ENCODE results near the gene SRBD1.

The SRBD1 gene

DNA sequence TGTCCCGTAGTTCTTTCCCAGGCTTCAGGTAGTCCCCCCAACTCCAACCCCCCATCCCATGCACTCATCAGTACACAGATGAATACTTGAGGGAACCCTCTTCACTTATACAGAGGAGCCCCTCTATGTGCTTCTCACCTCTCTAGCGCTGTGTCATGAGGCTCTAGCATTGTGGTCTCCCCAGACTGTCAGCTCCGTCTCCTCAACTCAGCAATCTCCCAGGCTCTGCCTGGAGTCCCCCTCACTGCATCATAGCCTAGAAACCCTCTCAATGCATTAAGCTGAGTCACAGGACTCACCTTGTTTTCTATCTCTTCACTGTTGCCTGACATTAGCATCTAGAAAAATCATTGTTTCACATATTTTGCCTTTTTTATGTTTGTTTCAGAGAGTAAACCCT is 20.3 kb upstream of the SRBD1 start:
- DNase-seq: no peak

DNA sequence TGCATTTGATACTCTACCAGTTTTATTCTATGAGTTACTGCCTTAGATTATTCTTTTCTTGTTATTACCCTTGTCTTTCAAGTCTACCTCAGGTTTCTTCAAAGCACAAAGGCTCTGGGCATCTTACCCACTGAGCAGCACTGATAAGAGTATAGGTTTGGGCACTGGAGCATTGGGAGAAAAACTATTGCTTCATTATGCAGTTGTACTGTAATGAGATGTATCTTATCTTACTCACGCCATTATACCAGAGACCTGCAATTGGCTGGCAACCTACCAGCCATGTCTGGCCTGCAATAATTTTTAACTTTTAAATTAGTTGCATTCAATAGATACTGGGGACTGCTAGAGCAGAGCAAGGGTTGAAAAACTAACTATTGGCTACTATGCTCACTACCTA is 18.9 kb upstream of the SRBD1 start:
- no peak for DNase-seq

DNA sequence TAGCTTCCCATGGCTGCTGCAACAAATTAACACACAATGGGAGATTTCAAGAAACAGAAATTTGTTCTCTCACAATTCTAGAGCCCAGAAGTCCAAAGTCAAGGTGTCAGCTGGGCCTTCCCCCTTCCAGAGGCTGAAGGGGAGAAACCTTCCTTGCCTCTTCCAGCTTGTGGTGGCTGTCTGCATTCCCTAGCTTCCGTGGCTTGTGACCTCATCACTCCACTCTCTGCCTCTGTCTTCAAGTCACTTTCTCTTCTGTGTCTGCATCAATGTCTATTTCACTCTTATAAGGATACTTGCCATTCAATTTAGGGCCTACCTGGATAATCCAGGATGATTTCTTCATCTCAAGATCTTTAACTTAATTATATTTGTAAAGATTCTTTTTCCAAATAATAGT is 16.8 kb upstream of the SRBD1 start:
- DNase-seq: no peak

DNA sequence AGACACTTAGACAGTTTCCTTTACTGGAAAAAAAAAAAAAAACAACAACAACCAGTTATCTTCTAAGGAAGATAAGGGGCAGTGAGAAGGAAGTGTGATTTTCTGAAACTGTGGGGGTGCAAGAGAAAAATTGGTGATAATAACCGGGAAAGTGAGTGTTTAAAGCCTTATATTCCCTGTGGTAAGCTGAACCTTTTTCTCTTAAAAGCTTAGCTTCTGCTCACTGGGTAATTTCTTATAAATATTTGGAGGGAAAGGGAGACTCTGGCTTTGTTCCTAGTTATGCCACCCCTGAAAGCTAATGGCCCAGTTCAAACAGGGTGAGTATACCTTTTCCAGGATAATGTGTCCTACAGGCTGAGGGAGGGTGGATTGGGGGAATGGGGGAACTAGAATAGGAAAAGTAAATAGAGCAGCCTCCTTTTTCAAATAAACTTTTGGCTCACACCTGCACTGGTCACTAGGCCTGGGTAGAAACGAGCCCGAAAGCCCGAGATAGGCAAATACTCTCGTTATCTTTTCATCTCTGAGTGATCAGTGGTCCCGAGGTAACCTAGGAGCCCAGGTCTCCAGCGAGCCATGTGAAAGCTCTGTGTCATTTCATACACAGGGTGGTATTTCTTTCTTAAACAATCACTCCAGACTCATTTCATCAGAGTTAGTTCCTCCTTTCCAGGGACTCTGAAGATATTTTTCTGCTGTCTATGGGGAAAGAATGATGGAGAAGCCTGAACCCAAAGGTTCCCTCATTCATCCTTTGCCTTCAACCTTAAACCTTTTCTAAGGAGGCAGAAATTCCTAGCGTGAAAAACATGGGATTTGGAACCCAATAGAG is 15.5 kb upstream of the SRBD1 start:
- no peak for DNase-seq

DNA sequence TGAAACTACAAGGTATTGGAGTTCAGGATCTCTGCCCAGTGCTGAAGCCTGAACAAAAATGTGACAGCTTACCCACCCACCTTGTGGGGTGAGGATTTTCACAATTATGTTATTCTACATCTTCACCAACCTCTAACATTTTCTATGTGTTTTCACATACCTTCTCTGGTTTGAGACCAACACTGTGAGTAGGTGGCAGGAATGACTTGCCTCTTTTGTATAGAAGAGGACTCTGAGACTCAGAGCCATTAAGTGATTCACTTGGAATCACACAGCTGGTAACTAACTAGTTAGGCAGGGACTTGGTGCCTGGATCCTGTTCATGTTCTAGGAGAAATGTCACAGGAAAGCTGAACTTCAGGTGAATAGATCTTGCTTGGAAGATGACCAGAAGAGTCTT is 14.8 kb upstream of the SRBD1 start:
- DNase-seq: no peak

DNA sequence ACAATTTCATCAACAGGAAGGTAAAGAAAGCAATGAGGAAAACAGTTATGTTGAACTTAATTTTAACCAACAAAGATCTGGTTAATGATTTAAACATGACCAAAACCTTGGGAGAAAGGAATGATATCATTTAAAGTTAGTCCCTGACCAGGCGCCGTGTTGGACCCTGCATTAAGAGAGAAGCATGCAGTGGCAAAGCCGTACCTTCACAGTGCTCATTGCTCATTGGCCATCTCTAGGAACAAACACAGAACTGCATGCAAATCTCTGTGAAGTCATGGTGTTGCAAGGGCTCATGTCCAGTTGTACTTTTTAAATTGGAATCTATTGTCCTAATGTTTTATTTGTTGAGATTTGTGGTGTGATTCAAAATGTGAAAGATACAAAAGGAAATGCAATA is 12.0 kb upstream of the SRBD1 start:
- DNase-seq: no peak

DNA sequence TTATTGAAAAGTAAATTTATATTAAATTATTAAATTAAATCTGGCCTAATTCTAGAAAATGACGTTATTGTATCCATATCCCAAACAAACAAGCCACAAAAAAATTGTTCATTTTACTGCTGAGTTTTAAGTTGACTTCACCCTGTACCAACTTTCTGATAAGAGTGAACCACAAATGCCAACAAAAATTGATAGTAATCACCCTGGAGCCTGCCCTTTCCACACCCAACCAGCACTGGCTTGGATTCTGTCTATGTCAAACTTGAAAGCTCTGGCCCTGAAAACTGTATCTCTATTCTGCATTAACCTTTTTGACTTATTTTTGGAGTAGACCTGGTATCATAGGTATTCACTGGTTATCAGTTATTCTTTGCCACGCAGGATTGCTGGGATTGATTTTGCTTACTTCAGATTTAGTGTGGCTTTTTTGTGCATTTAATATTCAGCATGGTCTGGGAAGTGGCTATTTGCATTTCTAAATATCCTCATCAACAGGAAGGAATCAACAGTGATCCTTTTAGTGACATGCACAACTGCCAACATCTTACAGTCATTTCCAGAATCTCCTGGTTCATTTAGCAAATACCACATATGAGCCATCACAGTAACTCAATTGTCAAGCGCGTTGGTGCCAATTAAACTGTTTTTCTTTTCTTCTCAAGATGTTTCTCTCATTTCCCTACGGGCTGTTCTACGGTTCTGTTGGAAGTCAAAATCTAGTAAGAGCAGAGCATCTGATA is 11.4 kb upstream of the SRBD1 start:
- no peak for DNase-seq

DNA sequence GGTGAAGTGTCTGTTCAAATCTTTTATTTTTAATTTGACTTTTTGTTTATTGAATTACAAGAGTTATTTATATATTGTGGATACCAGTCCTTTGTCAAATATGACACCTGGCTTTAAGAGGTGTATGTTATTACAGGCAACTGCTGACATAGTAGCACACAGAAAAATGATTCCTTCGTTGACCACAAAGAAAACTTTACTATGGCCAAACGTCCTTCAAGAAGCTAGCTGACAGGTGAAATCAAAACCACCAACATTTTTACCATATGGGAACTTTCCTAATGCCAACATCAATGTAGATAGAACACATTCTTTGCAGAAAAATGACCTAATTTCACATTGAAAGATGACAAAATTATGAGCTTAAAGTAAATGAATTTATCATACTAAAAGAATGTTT is 6.4 kb upstream of the SRBD1 start:
- no peak for DNase-seq

DNA sequence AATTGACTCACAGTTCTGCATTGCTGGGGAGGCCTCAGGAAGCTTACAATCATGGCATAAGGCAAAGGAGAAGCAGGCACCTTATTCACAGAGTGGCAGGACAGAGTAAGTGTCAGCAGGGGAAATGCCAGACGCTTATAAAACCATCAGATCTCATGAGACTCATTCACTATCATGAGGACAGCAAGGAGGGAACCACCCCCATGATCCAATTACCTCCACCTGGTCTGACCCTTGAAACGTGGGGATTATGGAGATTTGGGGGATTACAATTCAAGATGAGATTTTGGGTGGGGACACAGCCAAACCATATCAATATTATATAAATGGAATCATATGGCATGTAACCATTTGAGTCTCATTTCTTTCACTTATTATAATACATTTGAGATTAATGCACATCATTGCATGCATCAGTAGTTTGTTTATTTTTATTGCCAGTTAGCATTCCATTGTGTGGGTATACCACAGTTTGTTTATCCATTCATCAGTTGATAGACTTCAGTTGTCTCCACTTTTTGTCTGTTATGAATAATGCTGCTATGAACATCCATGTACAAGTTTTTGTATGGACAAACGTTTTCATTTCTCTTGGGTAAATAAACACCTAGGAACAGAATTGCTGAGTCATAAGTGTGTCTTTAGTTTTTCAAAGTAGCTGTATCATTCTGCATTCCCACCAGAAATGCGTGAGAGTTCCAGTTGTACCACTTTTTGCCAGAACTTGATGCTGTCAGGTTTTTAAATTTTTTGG is 5.8 kb upstream of the SRBD1 start:
- no peak for DNase-seq

DNA sequence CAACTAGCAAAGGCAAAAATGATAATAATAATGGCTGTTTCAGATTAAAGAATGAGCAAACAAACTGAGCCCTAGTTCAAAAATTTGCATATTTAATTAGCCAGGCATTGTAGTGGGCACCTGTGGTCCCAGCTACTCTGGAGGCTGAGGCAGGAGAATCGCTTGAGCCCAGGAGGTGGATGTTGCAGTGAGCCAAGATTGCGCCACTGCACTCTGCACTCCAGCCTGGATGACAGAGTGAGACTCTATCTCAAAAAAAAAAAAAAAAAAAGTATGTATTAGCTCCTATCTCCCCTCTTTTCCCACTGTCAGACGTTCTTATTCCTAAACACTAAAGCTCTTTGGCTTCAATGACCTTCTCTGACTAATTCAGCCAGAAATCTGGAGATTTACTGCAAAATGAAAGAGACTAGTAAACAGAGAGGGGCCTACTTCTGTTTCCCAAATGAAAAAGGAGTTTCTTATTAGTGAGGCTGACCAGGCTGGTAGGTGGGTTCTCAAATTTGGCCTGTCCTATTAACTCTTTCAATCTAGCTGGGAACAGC is 3.9 kb upstream of the SRBD1 start:
- no peak for DNase-seq

DNA sequence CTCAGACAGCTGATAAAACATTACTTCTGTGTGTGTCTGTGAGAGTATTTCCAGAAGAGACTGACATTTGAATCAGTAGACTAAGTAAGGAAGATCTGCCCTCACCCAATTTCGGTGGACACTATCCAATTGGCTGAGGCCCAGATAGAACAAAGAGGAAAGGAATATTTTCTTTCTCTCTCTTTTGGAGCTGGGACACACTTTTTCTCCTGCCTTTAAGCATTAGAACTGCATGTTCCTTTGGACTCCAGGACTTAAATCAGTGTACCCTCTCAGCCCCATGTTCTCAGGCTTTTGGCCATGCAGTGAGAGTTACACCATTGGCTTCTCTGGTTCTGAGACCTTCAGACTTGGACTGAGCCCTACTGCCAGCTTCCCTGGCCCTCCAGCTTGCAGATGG is 3.3 kb upstream of the SRBD1 start:
- no peak for DNase-seq

DNA sequence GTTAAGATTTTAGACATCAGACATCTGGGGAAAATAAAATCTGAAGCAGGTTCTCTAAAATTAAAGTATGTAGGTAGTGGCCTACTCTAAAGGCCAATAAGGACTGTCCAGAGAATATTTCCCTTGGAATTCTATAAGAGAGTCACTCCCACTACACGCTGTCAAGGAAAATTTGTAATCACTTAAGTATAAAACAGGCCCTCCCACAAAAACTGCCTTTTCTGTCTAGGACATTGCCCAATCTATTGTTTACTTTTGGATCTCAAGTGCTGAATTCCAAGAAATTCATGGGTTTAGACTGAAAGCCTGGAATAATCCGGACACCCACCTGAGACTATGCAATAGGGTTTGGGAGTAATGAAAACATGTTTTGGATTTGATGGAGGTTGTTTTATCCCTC is 1.7 kb upstream of the SRBD1 start:
- no peak for DNase-seq

DNA sequence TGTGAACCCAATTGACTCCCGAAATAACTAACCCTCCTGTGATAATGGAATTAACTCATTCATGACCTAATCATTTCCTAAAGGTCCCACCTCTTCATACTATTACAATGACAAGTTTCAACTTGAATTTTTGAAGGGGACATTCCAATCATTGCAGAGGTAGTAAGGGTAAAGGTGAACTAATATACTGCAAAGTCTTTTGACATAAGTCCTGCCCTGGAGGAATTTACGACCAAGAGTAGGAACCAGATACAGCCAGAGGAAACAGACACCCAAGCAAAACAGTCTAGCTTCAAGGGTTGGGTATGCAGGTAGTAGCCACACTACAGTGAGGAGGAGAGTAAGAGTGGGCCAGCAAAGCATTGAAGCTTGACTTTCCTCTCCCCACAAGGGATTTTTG is 1.2 kb upstream of the SRBD1 start:
- no peak for DNase-seq

DNA sequence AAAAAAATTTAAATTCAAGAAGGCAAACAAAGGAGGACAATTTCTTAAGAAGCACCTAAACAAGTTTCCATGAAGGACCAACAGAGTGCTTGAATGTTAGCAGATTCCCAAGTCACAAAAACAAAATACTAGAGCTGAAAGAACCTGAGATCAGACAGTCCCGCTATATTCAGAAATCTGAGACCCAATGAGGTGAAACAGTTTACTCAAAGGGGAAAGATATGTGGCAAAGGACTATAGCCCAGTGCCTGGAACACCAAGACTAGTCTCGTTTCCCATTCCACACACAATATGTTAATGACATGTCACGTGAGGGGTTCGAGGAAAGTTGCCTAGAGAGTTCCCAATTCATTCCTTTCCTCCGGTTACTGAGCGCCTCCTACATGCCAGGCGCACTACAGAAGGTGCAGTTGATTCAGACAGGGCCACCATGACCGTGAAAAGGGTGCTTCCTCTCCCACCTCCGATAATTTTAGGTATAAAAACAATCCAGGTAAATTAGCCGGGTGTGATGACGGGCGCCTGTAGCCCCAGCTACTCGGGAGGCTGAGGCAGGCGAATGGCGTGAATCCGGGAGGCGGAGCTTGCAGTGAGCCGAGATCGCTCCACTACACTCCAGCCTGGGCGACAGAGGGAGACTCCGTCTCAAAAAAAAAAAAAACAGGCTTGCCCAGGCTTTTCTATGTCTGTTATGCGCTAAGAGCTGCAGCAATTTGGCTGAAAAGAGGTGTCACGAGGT is 617 bp downstream of the SRBD1 start:
- DNase-seq: peak; percentile 80

DNA sequence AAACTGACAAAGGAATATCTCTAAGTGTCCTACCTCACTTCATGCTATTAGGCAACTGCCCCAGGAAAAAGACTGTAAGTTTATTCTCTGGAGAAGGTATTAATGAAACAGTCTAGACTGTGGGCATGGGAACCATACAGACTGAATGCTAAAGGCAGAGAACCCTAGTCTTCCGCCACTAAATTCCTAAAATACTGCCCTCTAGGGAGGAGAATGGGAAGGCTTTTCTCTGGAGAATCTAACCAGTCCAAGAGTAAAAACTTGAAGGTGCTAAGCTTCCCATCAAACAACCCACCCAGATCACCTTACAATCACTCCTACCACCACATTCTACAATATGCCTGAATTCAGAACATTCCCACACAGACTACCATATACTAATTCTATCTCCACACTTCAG is 3.4 kb downstream of the SRBD1 start:
- peak; percentile 14 for DNase-seq

DNA sequence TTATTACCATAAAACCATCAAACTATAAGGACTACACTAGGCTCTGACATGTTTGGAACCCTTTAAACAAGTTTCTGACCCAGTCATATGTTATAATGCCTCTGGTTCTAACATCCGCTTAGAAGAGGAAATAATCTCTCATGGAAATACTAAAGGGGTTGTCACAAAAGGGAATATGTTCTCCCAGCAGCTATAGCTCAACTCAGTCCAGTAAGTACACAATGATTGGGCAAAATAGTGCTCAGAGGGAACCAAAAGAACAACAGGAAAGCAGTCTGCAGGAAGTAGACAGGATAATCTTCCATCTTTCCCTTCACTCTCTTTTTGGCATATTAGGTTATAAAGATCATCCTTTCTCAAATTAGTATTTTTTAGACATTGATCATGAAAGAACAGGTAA is 4.3 kb downstream of the SRBD1 start:
- no peak for DNase-seq

DNA sequence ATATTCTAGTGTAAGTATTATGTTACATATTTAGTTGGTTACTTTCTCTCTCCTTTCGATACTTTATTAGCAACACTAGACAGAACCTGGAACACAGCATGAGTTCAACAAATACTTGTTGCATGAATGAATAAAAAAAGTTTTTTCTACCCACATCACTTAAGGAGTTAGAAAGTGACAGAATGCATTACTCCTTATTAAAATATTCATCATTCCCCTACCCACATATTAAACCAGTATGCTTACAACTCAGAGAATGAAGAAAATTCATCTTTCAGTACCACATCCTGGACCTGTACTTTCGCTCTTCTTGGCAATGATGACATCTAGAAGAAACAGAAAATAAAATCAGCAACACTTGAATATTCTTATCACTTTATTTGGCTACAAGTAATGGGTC is 6.0 kb downstream of the SRBD1 start:
- no peak for DNase-seq

DNA sequence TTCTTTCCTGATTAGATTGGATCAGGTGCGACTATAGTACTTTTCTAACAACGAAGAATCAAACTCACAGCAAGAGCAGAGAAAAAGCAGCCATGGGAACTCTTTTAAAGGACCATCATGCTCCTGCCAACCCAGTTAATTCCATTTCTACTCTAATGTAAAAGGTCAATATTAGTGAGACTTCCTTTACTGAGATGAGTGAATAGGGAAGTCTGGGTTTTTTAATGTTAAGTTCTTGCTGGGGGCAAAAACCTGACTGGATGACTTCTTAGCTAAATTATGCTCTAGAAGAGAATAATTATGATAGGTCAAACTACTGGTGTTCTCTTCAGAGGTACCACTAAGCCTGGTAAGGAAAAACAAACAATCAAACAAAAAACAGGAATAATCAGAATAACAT is 8.4 kb downstream of the SRBD1 start:
- DNase-seq: no peak

DNA sequence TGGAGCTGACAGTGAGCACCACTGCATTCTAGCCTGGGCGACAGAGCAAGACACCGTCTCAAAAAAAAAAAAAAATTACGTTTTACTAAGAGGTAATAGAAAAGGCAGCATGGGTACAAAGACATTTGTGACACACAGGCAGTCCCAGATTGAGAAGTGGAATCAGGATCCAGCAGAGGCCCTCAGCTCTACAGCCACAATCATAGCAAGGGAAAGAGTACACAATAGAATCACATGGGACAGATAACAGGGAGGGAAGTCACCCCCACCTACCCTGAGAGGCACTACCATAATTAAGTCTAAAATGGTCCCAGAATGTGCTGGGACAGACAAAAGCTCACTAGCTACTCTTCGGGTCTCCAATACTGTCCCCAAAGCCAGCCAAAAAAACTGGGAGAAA is 12.5 kb downstream of the SRBD1 start:
- no peak for DNase-seq

DNA sequence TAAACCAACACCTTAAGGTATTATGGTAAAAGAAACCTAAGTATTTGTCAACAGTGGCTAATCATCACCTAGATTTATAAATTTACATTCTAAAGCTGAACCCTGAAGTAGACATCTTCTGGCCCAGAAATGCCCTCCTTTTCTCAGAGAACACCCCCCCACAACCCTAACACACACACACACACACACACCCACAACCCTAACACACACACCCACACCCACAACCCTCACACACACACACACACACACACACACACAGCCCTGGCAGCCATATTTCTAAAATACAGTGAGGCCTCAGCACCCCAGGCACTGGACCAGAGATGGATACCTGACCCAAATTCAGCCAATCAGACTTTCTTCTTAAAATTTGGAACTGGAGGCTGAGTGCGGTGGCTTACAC is 14.3 kb downstream of the SRBD1 start:
- no peak for DNase-seq

DNA sequence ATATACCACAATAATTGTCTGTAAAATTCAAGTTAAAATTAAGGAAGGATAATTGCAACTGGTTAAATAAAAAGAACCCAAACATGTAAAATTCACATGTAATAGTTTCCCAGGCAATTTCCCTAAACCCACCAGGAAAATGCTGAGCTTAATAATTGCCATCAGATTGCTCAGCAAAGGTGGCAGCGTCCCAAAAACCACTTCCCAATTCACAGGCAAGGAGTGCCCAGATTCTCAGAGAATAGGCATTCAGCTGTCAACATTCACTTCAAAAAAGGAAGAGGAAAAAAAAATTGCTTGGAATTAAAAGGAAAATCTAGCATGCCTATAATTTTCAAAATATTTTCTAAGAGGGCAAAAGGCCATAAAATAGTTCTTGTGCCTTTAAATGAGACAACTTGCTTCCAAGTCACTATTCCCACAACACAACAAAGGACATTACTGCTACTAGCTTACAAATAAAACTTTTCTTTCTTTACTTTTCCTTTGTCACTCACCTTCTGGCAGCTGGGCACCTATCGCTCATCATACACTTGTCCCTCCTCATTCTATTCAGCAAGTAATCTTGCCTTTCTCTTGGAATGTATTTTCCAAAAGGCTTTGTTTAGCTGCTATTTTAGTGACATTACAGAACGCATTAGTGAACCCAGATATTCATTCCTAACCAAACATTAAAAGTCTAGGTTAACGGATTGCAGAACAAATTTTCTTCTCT is 15.2 kb downstream of the SRBD1 start:
- DNase-seq: no peak

DNA sequence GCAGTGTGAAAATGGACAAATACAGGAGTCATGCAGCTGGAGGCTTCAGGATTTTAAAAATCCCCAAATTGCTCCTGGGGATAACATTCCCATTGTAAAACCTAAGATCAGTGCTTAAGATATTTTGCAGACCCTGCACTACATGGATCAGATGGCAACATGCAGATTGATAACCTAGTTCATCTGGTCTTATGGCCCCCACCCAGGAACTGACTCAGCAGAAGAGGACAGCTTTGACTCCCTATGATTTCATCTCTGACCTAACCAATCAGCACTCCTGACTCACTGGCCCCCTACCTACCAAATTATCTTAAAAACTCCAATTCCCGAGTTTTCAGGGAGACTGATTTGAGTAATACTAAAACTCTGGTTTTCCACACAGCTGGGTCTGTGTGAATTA is 20.0 kb downstream of the SRBD1 start:
- no peak for DNase-seq

All from NCI-H1694 (cell line).